NCI-H187 (cell line): ENCODE data around the gene RABGAP1L.
A peak's percentile ranks its signal among the peaks of the same experiment; 100 is the strongest.
"Not testable (repeated sequence)": the region's sequence is repeated elsewhere in the genome, so short reads cannot be mapped to it uniquely, and the experiment has no call there.

Source experiments
- DNase-seq, 2 experiments: peaks; one replicate each; lab custom pipeline; 2025; lab: John Stamatoyannopoulos, UW

The RABGAP1L gene

GRCh38 chr1:174710868-174711845 is 551.8 kb downstream of the RABGAP1L start:
- DNase-seq, result no peak

GRCh38 chr1:174711848-174712247 is 552.5 kb downstream of the RABGAP1L start:
- not testable (repeated sequence) for DNase-seq

- DNase-seq, result no peak
These were observed 553.2 kb downstream of the RABGAP1L start for GRCh38 chr1:174712541-174712940.

- DNase-seq, result no peak
These were observed 554.5 kb downstream of the RABGAP1L start for GRCh38 chr1:174713796-174714195.

- no peak for DNase-seq
These were observed 559.9 kb downstream of the RABGAP1L start for GRCh38 chr1:174719194-174719593.

- DNase-seq, result no peak
These were observed 561.3 kb downstream of the RABGAP1L start for GRCh38 chr1:174720618-174721017.

GRCh38 chr1:174721246-174721645 is 561.9 kb downstream of the RABGAP1L start:
- no peak for DNase-seq

- DNase-seq, result no peak
These were observed 564.5 kb downstream of the RABGAP1L start for GRCh38 chr1:174723816-174724215.

- DNase-seq, result no peak
These were observed 564.9 kb downstream of the RABGAP1L start for GRCh38 chr1:174724219-174724618.

GRCh38 chr1:174726167-174726879 is 567.0 kb downstream of the RABGAP1L start:
- DNase-seq, result no peak

- DNase-seq, result no peak
These were observed 567.7 kb downstream of the RABGAP1L start for GRCh38 chr1:174726880-174727585.

GRCh38 chr1:174734270-174734669 is 575.0 kb downstream of the RABGAP1L start:
- no peak for DNase-seq

GRCh38 chr1:174736831-174737230 is 577.5 kb downstream of the RABGAP1L start:
- DNase-seq, result no peak

GRCh38 chr1:174740249-174740968 is 581.1 kb downstream of the RABGAP1L start:
- no peak for DNase-seq

GRCh38 chr1:174742805-174743653 is 583.7 kb downstream of the RABGAP1L start:
- no peak for DNase-seq

GRCh38 chr1:174743654-174744561 is 584.6 kb downstream of the RABGAP1L start:
- DNase-seq, result peak in 1 of 2 experiments; percentile 11

- no peak for DNase-seq
These were observed 585.6 kb downstream of the RABGAP1L start for GRCh38 chr1:174744886-174745285.

- DNase-seq, result no peak
These were observed 586.9 kb downstream of the RABGAP1L start for GRCh38 chr1:174746024-174746808.

GRCh38 chr1:174747613-174748012 is 588.3 kb downstream of the RABGAP1L start:
- DNase-seq, result no peak
